Stimulated activated CD4-positive, alpha-beta T cell treated with anti-CD3 and anti-CD28 coated beads, Interleukin-1b, Interleukin-23, amount 100 ng/mL, for 24 hours (primary cell): ENCODE data around the gene PTPRO.

Experiments used
- DNase-seq, 4 experiments: peaks; one replicate each; pipeline ENCODE4 v3.0.0-alpha.2; 2020; ENCODE audit warnings: low read depth in 4 of 4, low spot score in 1 of 4

The PTPRO gene

DNA sequence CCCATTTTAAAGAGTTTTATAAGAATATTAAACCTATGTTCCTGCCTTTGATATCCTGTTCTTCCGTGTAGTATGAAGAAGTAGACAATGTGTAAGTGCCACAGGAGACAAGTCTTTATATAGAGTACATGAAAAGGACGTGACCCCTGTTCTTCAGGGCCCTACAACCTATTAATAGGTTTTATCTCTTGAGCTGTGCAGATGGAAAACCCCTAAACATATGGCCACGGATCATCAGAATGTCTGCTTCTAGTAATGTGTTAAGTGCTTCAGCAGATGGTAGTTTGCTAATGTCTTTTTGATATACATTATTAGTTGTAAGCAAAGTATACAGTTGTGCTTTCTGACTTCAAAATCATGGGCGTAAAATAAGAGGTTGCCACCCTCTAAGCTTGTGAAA, 228.5 kb downstream of the PTPRO start:
- DNase-seq: no peak

DNA sequence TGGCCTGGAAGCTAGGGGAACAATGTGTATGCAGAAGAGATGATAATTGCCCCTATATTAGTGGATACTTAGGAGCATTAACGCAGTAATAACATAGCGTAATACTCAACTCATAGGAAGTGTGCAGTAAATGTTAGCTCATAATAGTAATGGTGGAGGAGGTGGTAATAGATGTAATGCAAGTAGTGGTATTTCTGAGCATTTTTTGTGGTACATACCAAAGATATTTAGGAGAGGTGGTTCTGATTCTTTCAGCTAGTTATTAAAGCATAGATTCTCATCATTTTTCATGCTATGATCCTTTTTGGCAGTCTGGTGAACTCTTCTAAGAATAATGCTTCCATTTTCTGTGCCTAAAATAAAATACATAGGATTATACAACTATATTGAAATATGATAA, 233.1 kb downstream of the PTPRO start:
- no peak for DNase-seq

DNA sequence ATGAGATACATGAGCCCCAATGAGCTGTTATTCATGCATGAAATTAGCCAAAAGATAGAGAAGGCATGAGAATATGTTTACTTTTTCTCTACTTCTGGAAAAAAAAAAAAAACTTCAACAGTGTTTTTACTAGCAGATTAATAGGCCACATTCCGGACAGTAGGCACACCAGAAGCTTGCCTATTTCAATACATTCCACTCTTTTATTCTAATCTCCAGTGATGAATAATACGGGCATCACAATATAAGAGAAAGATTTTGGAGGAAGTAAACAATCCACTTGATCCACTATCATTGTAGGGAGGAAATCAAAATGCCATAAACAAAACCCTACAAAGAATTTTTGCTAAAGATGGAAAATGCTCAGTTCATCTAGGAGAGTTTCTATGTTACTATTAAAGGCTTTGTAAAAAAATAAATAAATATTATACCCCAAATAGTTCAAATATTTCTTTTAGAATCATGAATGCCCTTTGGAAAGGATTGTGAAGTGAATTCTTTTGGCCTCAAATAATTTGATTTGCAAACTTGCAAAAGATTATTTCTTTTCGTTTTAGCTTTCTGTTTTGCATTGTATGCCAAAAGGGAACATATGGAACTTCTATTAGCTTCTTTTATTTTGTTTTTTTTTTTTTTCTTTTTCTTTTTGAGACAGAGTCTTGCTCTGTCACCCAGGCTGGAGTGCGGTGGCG, 234.2 kb downstream of the PTPRO start:
- no peak for DNase-seq

DNA sequence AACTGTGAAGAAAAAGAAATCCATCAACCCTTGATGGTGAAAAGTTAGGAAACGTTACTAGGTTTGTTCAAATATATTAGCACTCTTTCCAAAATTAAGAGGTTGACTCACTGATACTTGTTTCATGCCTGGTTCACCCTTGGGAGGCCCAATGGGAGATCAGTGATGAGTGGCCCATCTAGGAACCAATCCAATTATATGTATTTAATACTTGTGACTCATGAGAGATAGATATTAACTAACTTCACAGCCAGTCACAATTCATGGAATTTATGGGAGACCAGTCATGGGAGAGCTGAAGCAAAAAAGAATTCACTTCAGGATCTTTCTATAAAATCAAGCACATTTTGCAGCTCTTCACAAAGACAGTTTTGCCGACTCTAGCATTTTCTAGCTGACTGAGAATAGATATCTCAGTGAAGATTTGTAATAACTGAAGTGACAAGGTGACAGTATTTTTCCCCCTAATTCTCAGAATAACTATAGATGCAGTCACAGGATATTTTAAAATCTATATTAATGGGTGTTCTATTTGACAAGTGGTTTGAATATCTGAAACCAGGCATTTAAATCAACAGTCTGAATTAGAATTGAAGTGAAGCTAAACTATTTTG, 236.7 kb downstream of the PTPRO start:
- DNase-seq: no peak

DNA sequence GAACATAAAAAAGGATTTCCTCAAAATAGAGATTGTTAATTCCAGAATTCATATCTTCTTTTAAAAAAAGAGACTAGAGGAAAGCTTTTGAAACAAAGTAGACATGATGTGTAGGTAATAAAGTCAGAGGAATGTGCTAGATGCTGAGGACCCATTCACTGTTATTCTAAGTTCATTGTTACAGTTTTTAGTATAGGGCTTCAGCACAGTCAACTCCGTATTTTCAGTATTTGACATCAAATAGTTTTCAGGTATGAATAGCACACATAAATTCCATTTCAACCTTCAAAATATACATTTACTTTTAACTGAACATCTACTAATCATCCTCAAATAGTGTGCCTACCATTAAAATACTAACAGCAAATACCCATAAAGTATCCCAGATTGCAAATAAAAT, 239.1 kb downstream of the PTPRO start:
- DNase-seq: no peak

DNA sequence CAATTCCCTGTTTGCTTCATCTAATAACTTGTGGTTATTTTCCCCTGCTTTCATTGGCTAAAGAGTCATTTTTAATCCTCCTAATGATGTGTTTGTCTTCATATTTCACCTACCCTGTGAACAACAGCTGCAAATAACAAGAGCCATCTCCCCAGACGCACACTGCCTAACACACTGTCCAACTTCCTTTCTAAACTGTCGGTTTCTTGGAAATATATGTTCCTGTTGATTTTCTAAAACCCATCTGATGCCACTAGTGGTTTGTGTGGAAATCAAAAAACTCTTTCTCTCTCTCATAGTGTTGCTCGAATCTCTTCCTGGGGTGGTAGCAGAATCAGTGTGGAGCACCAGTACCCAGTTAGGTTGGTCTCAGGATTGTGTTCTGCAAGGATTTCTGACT, 240.0 kb downstream of the PTPRO start:
- DNase-seq: no peak

DNA sequence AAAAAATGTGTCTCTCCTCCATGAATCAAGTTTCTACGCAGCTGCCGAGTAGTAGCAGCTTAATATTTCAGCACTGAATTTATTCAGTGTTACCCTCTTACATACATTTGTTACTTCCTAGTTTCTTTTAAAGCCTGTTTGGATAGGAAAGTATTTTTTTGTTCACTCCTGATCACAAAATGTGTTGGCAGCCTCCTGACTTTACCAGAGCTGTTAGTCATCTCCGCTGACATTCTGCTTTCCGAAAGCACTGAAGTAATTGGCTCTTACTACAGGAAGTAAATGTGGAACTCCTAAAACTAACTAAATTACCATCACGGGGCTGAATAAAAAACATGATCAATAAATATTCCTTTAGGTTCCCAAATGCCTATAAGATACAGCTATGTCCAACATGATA, 241.4 kb downstream of the PTPRO start:
- DNase-seq: no peak

DNA sequence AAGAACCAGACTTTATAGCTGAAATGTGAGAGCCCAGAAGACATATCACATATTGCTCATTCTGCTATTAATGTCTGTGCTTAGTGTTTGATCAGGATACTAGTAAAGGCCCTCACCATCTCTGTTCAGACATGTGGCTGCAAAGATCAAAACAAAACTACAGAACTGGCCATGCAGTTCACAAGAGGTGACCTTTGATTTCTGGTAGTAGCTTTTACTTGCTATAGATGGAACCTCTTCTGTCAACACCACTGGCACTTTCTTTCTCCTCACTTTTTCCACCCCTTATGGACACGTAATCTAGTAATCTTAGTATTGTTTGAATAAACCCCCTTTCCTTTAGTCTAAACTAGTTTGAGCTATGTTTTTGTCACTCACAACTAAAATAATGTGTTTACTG, 252.0 kb downstream of the PTPRO start:
- no peak for DNase-seq

DNA sequence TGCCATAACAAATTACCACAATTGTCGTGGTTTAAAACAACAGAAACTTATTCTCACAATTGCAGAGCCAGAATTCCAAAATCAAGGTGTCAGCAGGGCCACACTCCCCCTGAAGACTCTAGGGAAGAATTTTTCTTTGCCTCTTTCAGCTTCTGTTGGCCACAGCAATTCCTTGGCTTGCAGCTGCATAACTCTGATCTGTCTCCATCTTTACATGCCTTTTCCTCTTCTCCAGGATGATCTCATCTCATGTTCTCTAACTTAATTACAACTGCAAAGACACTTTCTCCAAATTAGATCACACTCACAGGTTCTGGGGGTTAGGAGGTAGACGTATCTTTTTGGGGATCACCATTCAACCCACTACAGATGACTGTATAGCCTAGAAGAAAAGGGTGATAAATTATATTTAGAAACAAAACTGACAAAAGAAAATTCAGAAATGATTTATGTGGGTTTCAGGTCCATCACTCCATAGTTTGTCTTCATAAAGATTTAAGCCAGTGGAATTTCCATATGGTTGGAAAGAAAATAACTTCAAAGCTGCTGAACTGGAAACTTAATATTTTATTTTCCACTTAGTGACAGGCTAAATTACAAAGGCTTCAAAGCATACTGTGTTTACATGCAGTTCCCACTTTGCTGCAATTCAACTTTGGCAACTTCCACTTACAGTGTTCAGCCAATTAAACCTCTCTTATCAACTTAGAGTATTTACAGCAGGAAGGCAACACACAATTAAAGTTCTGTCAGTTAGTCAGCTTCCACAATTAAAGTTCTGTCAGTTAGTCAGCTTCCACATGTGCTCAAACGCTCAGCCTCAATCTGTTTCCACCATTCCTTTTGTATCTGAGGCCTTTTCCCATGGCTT, 253.6 kb downstream of the PTPRO start:
- no peak for DNase-seq

DNA sequence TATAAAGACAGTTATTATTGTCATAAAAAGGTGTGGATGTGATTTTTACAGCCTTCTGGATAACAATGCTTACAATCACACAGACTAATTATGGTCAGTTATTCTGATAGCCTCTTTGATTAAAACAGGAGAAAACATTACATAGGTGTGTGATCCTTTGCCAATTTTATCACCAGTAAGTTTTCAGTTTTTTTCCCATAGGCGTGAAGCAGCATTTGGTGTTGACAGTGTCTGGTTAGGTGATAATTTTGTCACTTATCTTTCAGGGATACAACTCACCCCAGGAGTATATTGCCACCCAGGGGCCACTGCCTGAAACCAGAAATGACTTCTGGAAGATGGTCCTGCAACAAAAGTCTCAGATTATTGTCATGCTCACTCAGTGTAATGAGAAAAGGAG, 258.1 kb downstream of the PTPRO start:
- no peak for DNase-seq

DNA sequence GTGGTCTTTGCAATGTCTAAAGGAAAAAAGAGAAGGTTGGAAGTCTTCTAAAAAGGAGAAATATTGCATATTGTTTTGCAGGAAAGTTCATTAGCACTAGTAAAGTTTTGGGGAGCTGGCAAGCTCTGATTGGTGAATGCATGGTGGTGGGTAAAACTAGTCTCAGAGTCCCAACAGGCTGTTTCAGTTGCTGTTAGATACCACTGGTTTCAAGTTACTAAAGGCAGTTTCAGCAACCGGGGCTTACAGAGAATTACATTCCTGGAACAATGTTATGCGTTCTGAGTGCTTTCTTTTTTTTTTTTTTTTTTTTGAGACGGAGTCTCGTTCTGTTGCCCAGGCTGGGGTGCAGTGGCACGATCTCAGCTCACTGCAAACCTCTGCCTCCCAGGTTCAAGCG, 258.7 kb downstream of the PTPRO start:
- DNase-seq: no peak

DNA sequence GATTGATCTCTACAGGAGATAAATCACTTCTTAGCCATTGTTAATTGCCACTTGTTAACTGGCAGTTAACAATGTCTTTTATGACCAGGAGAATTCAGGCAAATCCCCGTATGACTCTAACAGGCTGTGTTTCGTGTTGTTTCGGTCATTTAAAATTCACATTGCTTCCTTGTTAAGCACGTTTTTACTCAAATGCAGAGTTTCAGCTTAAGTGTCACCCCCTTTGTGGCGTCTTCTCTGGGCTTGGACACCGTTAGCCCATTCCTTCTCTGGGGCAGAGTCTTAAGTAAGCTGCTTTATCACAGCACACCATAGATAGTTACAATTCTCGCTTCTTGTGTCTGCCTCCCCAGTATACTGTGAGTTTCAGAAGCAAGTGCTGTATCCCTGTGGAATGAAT, 261.5 kb downstream of the PTPRO start:
- no peak for DNase-seq

DNA sequence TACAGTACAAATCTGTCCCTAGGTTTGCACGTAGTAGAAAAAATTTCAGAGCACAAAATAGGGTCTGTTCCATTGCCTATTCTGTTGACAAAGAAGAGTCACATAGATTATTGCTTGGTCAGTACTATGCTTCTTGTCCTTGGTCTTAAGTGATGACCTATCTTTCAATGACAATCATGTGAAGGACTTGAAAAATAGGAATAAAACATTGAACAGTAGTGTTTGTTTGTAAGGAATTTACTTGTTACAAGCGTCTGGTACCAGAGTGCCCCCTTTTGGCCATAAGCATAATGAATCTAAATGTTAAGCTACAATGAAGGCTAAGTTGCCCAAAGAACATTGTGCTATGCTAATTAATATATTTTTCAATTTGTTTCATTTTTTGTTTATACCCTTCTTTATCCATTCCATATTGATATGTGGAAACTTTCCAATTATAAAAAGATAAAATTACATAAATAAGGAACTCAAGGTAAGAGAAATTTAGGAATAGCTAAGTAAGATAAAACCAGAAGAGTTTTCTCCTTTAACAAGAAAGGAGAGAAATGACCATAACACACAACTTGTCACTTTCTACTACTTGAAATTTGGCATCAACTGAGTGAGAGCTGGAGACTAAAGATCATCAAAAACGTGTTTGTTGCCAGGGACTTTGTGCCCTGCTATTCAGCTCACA, 262.2 kb downstream of the PTPRO start:
- DNase-seq: no peak

DNA sequence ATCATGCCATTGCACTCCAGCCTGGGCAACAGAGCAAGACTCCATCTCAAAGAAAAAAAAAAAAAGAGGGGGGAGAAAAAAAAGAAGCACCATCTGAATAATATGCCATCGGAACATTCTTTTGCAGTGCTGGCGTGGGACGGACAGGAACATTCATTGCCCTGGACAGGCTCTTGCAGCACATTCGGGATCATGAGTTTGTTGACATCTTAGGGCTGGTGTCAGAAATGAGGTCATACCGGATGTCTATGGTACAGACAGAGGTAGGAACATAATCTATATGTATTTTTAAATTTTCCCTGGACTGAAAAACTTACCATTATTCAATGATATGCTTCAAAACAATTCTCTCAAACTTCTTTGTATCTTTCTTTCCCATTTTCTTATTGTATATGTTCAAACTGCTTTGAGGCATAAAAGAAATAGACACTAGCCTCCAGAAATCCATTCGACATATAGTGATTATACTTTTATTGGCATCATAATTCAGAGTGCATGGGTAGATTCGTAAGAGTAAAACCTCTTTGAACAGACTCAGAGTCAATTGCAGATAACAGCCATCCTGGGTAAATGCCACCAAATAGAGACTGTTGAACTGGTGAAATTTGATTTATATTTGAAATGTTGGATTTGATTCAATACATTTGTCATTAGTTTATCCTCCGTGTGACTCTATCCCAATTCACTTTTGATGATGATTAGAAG, 267.2 kb downstream of the PTPRO start:
- no peak for DNase-seq

DNA sequence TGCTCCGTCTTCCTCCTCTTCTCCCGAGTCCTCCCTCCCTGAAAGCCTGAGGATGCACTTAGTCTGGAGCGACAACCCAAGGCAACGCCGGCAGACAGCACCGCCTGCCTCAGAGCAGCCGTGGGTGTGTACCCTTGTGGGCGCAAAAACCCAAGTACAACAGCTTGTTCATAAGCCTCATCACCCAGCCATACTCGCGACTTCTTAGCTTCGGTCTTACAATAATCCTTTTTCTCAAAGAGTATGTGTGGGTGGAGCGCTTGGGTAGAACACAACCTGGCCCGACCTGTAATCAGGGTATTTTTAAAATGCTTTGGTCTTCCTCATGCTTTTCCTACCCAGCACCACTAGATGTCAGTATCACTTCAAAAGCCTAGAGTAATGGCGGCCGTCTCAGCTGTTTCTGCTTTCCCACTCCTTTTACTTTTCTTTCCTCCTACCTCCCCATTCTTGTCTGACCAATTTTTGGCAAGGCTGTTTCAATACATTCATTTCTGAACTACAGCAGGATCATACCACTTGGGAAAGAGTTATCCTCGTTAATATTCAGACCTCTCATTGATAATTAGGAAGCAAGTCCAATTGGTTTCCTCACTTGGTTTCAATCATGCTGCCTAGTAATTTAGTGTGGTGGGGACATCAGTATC, 268.0 kb downstream of the PTPRO start:
- peak in 1 of 4 experiments; percentile 1 for DNase-seq

DNA sequence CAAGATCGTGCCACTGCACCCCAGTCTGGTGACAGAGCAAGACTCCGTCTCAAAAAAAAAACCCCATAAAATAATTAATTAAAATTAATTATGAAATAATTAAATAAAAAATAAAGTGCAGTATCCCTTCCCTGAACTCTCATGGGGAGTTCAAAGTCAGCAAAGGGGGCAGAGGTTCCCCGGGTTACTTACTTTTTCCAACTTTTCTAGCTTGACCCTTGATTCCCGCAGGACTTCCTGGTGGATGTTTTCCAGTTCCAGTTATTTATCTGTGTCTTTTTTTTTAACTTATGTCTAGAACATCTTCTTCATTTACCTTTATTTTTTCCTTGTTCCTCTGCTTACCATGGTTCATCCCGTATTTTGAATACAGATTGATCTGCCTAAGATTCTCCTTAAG, 269.5 kb downstream of the PTPRO start:
- no peak for DNase-seq

DNA sequence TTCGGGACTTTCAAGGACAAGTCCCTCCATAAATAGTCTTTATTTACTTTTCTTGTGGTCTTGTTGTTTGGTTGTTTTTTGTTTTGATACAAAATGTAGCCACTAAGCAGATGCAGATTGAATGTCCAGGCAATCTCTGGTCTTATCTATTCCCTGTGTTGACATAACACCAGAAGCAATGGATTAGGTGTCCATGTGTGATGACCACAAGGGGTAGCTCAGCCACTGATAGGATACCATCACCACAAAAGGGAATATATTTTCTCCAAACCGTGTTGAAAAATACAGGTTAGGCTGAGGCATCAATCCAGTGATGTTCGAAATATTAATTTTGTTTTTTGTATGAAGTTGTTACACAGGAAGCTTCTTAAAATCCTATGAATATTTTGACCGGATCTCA, 270.6 kb downstream of the PTPRO start:
- no peak for DNase-seq

DNA sequence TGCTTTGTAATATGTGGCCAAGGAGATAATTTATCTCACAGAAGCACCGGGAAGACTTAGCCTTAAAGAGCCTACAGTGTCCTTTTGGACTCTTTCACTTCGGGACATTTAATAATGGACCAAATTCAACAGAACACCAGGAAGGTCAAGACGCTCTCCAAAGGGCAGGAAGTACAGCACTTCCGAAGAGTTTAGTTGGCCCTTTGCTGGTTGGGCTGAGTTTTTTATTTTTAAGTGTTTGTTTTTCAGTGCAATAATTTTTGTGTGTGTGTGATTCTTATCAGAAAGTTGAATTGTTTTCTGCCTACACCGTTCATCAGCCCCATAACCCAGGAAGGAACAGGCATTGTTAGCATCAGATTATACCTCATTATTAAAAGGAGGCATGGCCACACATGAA, 273.9 kb downstream of the PTPRO start:
- no peak for DNase-seq

DNA sequence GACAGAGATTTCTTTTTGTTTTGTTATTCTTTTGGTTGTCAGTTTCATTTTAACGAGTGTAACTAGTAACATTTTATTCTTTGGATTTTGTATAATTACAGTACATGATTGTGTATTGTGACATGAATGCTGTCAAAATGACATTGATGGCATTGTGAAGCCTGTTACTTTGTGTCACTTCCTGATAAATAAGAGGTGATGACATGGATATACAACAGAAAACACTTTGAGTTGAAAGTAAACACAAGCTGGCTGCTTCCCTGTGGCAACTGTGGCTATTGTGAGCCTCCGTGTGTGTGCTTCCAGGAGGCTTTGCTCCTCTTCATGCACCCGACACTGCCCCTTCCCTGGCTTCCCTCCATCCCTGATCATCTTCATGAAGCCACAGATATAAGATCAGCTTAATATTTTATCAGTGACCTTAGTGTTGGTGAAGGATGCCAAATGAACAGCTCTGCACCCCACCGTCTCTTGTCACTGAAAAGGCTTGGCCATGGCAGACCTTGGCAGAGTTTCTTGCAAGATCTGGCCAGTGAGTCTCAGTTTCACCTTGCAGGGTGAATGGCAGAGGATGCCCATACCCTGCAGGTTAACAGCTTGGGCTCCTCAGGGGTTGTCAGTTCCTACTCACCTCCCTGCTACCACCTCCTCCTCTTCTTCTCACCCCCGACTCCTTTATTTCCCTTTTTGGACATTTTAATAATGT, 275.0 kb downstream of the PTPRO start:
- no peak for DNase-seq
